ENCODE measurements around the gene SLC30A5. TPM values are rescaled to one million over a fixed set of nuclear protein-coding genes. Genes with fewer than 3 reads are reported as not detected.

The SLC30A5 gene
- total RNA-seq, 1 experiment from 2014 or later, result 55.3 TPM

DNA sequence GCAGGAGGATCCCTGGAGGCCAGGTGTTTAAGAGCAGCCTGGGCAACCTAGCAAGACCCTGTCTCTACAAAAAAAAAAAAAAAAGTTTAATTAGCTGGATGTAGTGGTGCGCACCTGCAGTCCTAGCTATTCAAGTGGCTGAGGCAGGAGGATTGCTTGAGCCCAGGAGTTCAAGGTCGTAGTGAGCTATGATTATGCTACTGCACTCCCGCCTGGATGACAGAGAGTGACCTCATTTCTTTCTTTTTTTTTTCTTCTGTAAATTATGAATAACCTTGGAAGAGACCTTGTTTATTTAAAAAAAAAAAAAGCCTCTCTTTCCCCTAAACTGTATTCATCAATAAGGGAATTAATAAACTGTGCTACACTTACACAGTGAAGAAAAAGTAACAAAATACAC lies 43.6 kb upstream of the SLC30A5 start:
- Histone ChIP-seq H3K9me2 (replicated peaks; ENCODE audit: low read length) (no peaks in the 10 kb centered on the region), H3F3A (ENCODE audit: low read length, unreplicated experiment) (no peaks in the 10 kb centered on the region), H3K36me3 (ENCODE audit: low read depth, low read length) (no peaks in the 10 kb centered on the region), H3K27me3 (ENCODE audit: low read length) (no peaks in the 10 kb centered on the region), H3K4me1 (ENCODE audit: insufficient read depth, low read length) (0 out of 2 replicates have a peak, but pooled peaks cover 3% of the 10 kb centered on the region), H3K27ac (ENCODE audit: low read length) (no peak overlapping the region), H3K9ac (ENCODE audit: low read length) (no peak overlapping the region), H3K4me3 (ENCODE audit: low read length) (no peak overlapping the region), H4K20me1 (ENCODE audit: low read length) (no peaks in the 10 kb centered on the region), H2AFZ (ENCODE audit: low read length) (no peak overlapping the region), H3K79me2 (ENCODE audit: low read length) (no peaks in the 10 kb centered on the region), H3K9me3 (ENCODE audit: low read length) (no peaks in the 10 kb centered on the region), H3K4me2 (ENCODE audit: low read length) (no peak overlapping the region)
- BruUV-seq (replicated peaks), result no TSS peak
- DNase-seq (no peak), ATAC-seq (no peak)
- intact Hi-C loops (cut with micrococcal nuclease), result no loop called here
- CTCF ChIA-PET, result no interaction called here
- TF ChIP-seq, protein P1, sequence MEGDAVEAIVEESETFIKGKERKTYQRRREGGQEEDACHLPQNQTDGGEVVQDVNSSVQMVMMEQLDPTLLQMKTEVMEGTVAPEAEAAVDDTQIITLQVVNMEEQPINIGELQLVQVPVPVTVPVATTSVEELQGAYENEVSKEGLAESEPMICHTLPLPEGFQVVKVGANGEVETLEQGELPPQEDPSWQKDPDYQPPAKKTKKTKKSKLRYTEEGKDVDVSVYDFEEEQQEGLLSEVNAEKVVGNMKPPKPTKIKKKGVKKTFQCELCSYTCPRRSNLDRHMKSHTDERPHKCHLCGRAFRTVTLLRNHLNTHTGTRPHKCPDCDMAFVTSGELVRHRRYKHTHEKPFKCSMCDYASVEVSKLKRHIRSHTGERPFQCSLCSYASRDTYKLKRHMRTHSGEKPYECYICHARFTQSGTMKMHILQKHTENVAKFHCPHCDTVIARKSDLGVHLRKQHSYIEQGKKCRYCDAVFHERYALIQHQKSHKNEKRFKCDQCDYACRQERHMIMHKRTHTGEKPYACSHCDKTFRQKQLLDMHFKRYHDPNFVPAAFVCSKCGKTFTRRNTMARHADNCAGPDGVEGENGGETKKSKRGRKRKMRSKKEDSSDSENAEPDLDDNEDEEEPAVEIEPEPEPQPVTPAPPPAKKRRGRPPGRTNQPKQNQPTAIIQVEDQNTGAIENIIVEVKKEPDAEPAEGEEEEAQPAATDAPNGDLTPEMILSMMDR (conservative IDR thresholded peaks at IDR 0.05; ENCODE audit: low read depth, low read length), result no peak
- TF ChIP-seq EZH2 (IDR thresholded peaks at IDR 0.05; ENCODE audit: low read length, unreplicated experiment), result no peak
- no peak for TF ChIP-seq EZH2phosphoT487 (IDR thresholded peaks at IDR 0.05; ENCODE audit: borderline replicate concordance, low read length)
- POLR2A ChIA-PET (ENCODE audit: unreplicated experiment), result no interaction called here

DNA sequence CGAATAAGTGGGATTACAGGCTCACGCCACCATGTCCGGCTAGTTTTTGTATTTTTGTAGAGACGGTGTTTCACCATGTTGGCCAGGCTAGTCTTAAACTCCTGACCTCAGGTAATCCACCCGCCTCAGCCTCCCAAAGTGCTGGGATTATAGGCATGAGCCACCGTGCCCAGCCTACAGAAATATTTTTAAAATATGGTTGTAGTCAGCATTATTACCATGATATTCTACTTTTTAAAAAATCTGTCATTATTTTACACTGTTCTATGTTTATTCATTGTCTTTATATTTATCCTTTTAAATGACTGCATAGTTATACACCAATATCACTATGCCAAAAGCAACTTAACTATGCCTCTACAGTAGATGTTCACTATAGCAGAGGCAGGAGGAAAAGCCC lies 41.6 kb upstream of the SLC30A5 start:
- DNase-seq, result no peak
- CTCF ChIA-PET, result no interaction called here
- Histone ChIP-seq H3K4me3 (ENCODE audit: low read length) (no peak overlapping the region), H2AFZ (ENCODE audit: low read length) (no peak overlapping the region), H3K4me2 (ENCODE audit: low read length) (no peak overlapping the region), H3K27me3 (ENCODE audit: low read length) (no peaks in the 10 kb centered on the region), H3F3A (ENCODE audit: low read length, unreplicated experiment) (no peaks in the 10 kb centered on the region), H3K4me1 (ENCODE audit: insufficient read depth, low read length) (0 out of 2 replicates have a peak, but pooled peaks cover 3% of the 10 kb centered on the region), H3K9ac (ENCODE audit: low read length) (no peak overlapping the region), H3K79me2 (ENCODE audit: low read length) (no peaks in the 10 kb centered on the region), H3K9me3 (ENCODE audit: low read length) (no peaks in the 10 kb centered on the region), H3K36me3 (ENCODE audit: low read depth, low read length) (no peaks in the 10 kb centered on the region), H3K9me2 (replicated peaks; ENCODE audit: low read length) (no peaks in the 10 kb centered on the region), H3K27ac (ENCODE audit: low read length) (no peak overlapping the region), H4K20me1 (ENCODE audit: low read length) (no peaks in the 10 kb centered on the region)
- ATAC-seq, result no peak
- TF ChIP-seq, protein P1 (conservative IDR thresholded peaks at IDR 0.05; ENCODE audit: low read depth, low read length), result no peak
- TF ChIP-seq EZH2phosphoT487 (IDR thresholded peaks at IDR 0.05; ENCODE audit: borderline replicate concordance, low read length), result no peak
- TF ChIP-seq EZH2 (IDR thresholded peaks at IDR 0.05; ENCODE audit: low read length, unreplicated experiment), result no peak
- BruUV-seq (replicated peaks), result no TSS peak
- POLR2A ChIA-PET (ENCODE audit: unreplicated experiment), result no interaction called here
- intact Hi-C loops (cut with micrococcal nuclease), result no loop called here

DNA sequence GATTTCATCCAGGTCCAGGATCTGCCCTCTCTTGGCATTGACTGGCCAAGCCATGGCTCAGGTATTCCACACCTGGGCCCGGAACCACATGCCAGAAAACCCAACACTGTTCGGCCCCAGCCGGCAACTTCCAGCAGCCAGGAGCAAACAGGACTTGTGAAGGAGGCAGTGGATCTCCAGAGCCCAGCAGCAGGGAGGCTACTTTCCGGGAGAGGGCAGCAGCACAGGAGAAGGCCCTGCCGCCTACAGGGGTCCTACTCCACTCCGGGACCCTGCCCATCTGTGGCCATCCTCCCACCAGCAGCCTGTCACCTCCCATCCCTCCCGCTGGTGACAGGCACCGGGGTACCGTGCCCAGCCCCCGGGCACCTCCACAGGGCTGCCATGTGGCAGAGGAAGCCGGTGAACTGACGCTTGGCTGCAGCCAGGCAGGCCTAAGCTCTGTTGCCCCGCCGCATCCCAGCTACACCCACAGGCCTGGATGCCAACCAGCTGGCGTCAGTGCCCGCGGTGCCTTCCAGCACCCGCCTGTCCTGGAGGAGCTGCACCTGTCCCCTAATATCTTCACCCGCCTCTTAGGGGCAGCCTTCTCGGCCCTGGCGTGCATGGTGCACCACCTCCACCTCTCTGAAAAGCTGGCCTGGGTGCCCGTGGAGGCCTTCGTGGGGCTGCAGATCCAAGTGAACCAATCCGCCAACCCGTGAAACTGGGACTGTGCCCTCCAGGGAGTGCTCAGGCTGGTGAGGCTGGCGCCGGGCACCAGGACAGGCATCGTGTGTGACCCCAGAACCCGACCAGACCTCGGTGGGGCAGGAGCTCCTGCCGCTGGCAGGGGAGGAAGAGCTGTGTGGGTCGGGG lies 18.9 kb upstream of the SLC30A5 start:
- ChIA-PET CTCF (no interaction called here), POLR2A (ENCODE audit: unreplicated experiment) (no interaction called here)
- H3K9me2 ChIP-seq (replicated peaks; ENCODE audit: low read length), result no peaks in the 10 kb centered on the region
- H3F3A ChIP-seq (ENCODE audit: low read length, unreplicated experiment), result no peaks in the 10 kb centered on the region
- no peaks in the 10 kb centered on the region for H3K36me3 ChIP-seq (ENCODE audit: low read depth, low read length)
- no peaks in the 10 kb centered on the region for H3K27me3 ChIP-seq (ENCODE audit: low read length)
- H3K9ac ChIP-seq (ENCODE audit: low read length), result no peak overlapping the region
- no peak overlapping the region for H3K4me3 ChIP-seq (ENCODE audit: low read length)
- no peaks in the 10 kb centered on the region for H4K20me1 ChIP-seq (ENCODE audit: low read length)
- no peak overlapping the region for H3K4me2 ChIP-seq (ENCODE audit: low read length)
- no peaks in the 10 kb centered on the region for H3K79me2 ChIP-seq (ENCODE audit: low read length)
- no peak for TF ChIP-seq EZH2phosphoT487 (IDR thresholded peaks at IDR 0.05; ENCODE audit: borderline replicate concordance, low read length)
- TF ChIP-seq, protein P1 (conservative IDR thresholded peaks at IDR 0.05; ENCODE audit: low read depth, low read length), result no peak
- TF ChIP-seq EZH2 (IDR thresholded peaks at IDR 0.05; ENCODE audit: low read length, unreplicated experiment), result no peak
- peaks cover 12% of the 10 kb centered on the region for H3K4me1 ChIP-seq (ENCODE audit: insufficient read depth, low read length)
- intact Hi-C loops (cut with micrococcal nuclease), result no loop called here
- no peak overlapping the region for H2AFZ ChIP-seq (ENCODE audit: low read length)
- ATAC-seq, result no peak
- DNase-seq, result no peak
- H3K27ac ChIP-seq (ENCODE audit: low read length), result no peak overlapping the region
- no peaks in the 10 kb centered on the region for H3K9me3 ChIP-seq (ENCODE audit: low read length)
- no TSS peak for BruUV-seq (replicated peaks)
